ENCODE measurements around the gene CDC34.

- TF ChIP-seq, protein P1, sequence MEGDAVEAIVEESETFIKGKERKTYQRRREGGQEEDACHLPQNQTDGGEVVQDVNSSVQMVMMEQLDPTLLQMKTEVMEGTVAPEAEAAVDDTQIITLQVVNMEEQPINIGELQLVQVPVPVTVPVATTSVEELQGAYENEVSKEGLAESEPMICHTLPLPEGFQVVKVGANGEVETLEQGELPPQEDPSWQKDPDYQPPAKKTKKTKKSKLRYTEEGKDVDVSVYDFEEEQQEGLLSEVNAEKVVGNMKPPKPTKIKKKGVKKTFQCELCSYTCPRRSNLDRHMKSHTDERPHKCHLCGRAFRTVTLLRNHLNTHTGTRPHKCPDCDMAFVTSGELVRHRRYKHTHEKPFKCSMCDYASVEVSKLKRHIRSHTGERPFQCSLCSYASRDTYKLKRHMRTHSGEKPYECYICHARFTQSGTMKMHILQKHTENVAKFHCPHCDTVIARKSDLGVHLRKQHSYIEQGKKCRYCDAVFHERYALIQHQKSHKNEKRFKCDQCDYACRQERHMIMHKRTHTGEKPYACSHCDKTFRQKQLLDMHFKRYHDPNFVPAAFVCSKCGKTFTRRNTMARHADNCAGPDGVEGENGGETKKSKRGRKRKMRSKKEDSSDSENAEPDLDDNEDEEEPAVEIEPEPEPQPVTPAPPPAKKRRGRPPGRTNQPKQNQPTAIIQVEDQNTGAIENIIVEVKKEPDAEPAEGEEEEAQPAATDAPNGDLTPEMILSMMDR (conservative IDR thresholded peaks at IDR 0.05), result no peak
- TF ChIP-seq ZFX (IDR thresholded peaks at IDR 0.05), result no peak
These were observed 5.6 kb upstream of the CDC34 start for GRCh38 chr19:525857-526419.
